HG03175 (cell line): Measurements from ENCODE around the gene MEIS3.

Experiments used
- ATAC-seq: cut with Tn5 transposase; IDR thresholded peaks from one replicate; pipeline ENCODE4 v1.9.1; 2021; ENCODE audit warnings: mild to moderate bottlenecking, moderate library complexity; ENCODE audit not compliant: unreplicated experiment

The MEIS3 gene

DNA sequence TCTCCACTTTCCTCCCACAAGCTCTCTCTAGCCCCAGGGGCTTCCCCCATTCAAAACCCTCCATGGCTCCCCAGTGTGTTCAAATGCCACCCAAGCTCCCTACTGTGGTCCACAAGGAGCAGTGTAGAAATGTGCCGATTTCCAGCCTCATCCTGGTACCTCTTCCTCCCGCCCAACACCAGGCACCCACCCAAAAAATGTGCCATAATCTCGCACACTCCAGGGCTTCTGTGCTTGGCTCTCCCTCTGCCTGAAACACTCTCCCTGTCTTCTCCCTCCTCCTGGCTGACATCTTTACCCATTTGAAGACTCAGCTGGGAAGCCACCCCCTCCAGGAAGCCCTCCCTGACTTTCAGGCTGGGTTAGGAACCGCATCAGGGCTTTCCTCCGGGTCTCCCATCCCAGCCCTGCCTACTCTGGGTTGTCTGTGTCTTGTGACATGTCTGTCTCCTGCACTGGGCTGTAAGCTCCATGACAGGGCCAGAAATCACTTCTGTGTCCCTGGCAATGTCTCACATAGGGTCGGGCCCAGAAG is 16.6 kb upstream of the MEIS3 start:
- ATAC-seq: no peak

DNA sequence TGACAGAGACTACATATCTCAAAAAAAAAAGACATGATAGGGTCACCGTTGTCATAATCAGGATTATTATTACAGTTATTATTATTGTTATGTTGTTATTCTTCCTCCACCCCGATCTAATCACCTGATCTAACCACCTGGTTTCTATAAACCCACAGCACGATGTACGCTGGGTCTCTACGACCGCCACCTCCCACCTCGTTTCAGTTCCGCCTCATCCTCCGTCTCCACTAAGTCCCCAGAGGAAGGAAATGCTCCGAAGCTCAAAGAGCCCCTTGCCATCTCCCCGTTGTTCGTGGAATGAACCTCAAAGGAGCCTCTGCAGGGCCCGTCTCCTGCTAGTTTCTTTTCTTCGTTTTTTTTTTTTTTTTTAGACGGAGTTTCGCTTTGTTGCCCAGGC is 15.9 kb upstream of the MEIS3 start:
- no peak for ATAC-seq

GRCh38 chr19:47434088-47434487 is 14.8 kb upstream of the MEIS3 start:
- no peak for ATAC-seq

DNA sequence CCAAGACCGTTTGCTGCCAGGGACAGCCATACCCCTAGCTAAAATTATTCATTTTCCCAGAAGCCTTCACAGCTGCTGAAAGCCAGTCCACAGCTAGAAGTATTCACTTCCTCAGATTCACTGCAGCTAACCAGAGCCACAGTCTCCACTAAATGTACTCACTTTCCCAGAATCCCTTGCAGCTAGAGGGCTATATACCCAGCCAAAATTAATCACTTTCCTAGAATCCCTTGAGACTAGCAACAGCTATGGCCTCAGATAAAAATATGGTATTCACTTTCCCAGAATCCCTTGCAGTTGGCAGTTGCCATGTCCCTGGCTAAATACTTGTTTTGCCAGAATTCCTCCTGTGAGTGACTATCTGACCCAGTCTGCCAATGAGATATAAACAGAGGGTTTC is 13.8 kb upstream of the MEIS3 start:
- no peak for ATAC-seq

- ATAC-seq: no peak
Observed at GRCh38 chr19:47432499-47432898, 13.2 kb upstream of the MEIS3 start.

GRCh38 chr19:47432091-47432490 is 12.8 kb upstream of the MEIS3 start:
- ATAC-seq: no peak

GRCh38 chr19:47430041-47430802 is 10.9 kb upstream of the MEIS3 start:
- ATAC-seq: no peak

DNA sequence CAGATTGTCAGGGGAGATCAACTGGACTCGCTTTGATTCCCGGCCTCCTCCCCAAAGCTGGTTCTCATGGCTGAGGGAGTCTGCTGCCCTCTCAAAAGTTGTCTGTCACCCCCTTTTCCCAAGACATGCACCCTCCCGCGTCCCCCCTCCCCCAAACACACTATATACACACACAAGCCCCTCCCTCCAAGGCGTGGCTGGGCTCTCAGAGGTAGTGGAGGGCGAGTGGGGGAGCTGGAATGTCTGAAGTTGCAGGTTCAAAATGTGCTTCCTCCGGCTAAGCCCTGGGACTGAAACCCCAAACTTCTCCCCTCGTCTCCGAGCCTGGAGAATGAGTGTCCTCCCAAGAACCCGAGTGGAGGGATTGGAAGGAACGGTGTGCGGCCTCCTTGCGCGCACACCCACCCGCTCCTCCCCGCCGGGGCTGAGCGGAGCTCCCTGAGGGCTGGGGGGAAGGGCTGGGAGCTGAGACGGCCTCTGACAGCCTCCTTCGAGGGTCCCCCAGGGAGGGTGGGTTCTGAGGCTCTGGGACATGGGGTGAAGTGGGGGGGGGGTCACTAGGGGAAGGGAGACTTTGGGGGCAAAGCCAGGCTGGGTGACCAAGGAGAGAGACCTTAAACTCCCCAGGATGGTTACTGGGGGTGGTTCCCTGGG is 9.9 kb upstream of the MEIS3 start:
- ATAC-seq: no peak

GRCh38 chr19:47428177-47428894 is 9.0 kb upstream of the MEIS3 start:
- no peak for ATAC-seq

DNA sequence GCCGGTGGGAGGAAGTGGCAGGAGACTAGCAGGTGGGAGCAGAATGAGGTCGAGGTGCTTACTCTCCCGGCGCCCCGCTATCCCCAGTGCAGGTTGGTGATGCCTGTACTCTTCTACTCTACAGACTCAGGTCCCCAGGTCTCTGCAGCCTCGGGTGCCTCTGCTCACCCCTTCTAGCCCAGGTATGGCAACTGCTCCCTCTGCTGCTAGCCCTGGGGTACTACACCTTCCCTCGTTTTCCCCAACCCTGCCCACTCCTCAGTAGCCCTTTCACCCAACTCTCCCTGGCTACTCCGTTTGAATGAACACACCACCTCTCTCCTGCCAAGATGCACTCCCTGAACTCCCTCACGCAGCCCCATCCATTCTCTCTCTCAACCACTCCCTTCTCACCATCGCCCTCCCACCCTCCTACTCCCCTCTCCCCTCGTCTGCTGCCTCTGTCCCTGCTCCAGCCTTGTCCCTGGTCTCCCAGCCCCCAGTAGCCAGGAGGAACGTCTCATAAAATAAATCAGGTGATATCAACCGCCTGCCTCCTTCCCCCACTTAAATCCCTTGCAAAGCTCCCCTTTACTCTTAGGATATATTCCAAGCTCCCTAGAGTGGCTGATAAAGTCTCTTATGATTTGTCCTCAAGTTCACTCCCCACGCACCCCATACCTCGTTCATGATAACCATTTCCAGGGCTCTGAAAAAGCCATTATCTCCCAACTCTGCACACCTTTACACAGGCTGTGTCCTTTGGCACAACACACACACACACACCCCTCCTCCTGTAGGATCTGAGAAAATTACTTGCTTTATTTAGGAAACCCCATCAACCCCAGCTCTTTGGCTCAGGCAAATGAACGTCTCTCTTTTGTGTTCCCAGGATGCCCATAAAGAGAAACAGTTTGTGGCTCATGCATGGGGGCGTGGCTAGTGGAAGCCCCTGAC is 8.2 kb upstream of the MEIS3 start:
- ATAC-seq: no peak

DNA sequence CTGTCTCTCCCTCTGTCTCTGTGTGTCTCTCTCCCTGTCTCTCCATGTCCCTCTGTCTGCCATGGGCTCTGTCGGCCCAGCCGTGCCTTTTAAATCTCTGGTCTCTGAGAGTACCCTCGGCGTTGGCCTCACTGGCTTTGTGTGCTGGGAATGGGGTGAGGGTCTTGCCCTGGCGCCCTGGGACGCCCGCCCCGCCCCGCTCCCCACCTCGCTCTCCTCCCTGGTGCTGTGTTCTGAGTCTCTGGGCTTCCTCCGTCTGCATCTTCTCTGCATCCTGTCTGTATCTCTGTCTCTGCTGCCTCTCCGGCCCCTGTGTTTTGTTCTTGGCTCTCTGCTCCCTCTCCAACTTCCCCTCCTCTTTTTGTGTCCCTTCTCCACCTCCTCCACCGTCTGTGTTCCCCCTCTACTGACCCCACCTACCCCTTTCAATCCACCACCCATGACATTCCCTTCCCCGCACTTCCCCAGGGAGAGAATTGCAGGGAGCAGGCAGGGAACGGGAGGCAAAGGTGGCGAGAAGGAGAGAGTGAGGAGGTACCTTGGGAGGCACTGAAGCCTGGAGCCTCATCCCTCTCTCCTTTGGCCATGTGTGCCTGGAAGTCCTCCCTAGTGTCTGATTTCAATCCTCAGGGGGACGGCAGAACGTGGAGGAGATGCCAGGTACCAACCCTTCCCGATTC is 4.0 kb upstream of the MEIS3 start:
- ATAC-seq: no peak

- ATAC-seq: no peak
Observed at GRCh38 chr19:47422417-47423163, 3.3 kb upstream of the MEIS3 start.

- ATAC-seq: no peak
Observed at GRCh38 chr19:47421844-47422395, 2.6 kb upstream of the MEIS3 start.

GRCh38 chr19:47421244-47421786 is 2.0 kb upstream of the MEIS3 start:
- no peak for ATAC-seq

- no peak for ATAC-seq
Observed at GRCh38 chr19:47419789-47420188, 462 bp upstream of the MEIS3 start.

GRCh38 chr19:47418692-47419029 is 666 bp downstream of the MEIS3 start:
- ATAC-seq: no peak

- no peak for ATAC-seq
Observed at GRCh38 chr19:47417746-47418691, 1.3 kb downstream of the MEIS3 start.
